NCI-H1694 treated with DMSO at 0.1 percent for 48 hours (cell line): ENCODE data around the gene GNAQ.
"Not testable (repeated sequence)": the region's sequence is repeated elsewhere in the genome, so short reads cannot be mapped to it uniquely, and the experiment has no call there.

Source experiments
- DNase-seq: peaks from one replicate; lab custom pipeline; 2025; lab: John Stamatoyannopoulos, UW

GNAQ gene

GRCh38 chr9:77901771-77902170 lies 129.8 kb downstream of the GNAQ start:
- no peak for DNase-seq

GRCh38 chr9:77901018-77901417 lies 130.6 kb downstream of the GNAQ start:
- DNase-seq = no peak

GRCh38 chr9:77899679-77900354 lies 131.8 kb downstream of the GNAQ start:
- DNase-seq = no peak

GRCh38 chr9:77898864-77899263 lies 132.7 kb downstream of the GNAQ start:
- DNase-seq = no peak

GRCh38 chr9:77896938-77897667 lies 134.5 kb downstream of the GNAQ start:
- DNase-seq = no peak

GRCh38 chr9:77896269-77896937 lies 135.2 kb downstream of the GNAQ start:
- DNase-seq = no peak

- no peak for DNase-seq
Measured at GRCh38 chr9:77893706-77894105, 137.9 kb downstream of the GNAQ start.

GRCh38 chr9:77892955-77893514 lies 138.6 kb downstream of the GNAQ start:
- no peak for DNase-seq

- DNase-seq = no peak
Measured at GRCh38 chr9:77892171-77892570, 139.4 kb downstream of the GNAQ start.

GRCh38 chr9:77891128-77891800 lies 140.3 kb downstream of the GNAQ start:
- no peak for DNase-seq

- DNase-seq = no peak
Measured at GRCh38 chr9:77887662-77888061, 143.9 kb downstream of the GNAQ start.

- no peak for DNase-seq
Measured at GRCh38 chr9:77885104-77885672, 146.4 kb downstream of the GNAQ start.

GRCh38 chr9:77883846-77884771 lies 147.5 kb downstream of the GNAQ start:
- DNase-seq = no peak

GRCh38 chr9:77883133-77883532 lies 148.5 kb downstream of the GNAQ start:
- DNase-seq = no peak

- no peak for DNase-seq
Measured at GRCh38 chr9:77882294-77882693, 149.3 kb downstream of the GNAQ start.

GRCh38 chr9:77881634-77882033 lies 150.0 kb downstream of the GNAQ start:
- not testable (repeated sequence) for DNase-seq

- DNase-seq = no peak
Measured at GRCh38 chr9:77881111-77881510, 150.5 kb downstream of the GNAQ start.

- DNase-seq = no peak
Measured at GRCh38 chr9:77879437-77879943, 152.1 kb downstream of the GNAQ start.

- DNase-seq = not testable (repeated sequence)
Measured at GRCh38 chr9:77878793-77879192, 152.8 kb downstream of the GNAQ start.

GRCh38 chr9:77877976-77878375 lies 153.6 kb downstream of the GNAQ start:
- DNase-seq = no peak

- DNase-seq = no peak
Measured at GRCh38 chr9:77876590-77876989, 155.0 kb downstream of the GNAQ start.
